GM19239 (cell line): Measurements from ENCODE around the gene SASS6.

Experiments used
- DNase-seq: peaks from one replicate; pipeline ENCODE4 v3.0.0; 2011; ENCODE audit warnings: low spot score; ENCODE audit not compliant: insufficient read length
- FAIRE-seq: peaks from 2 replicates; lab custom pipeline; 2011; peaks lifted over from hg19 to GRCh38; lab: Jason Lieb, UNC

Gene SASS6

DNA sequence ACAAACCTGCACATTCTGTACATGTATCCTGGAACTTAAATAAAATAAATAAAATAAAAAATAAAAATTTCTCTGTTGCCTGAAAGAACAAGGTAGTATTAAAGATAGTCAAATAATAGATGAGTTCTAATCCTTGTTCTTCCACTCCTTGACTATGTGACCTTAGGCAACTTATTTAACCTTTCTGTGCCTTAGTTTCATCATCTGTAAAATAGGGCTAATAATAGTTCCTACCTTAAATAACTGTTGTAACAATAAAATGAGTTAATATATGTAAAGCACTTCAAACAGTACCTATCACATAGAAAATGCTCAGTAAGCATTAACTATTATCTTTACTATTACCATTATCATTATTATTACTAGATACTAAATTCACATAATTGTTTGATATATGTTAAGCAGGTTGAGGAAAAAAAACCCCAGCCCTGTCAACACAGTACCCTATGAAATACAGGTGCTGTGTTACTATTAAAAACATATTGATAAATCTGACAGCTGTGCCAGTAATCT, 23.1 kb downstream of the SASS6 start:
- DNase-seq (no peak), FAIRE-seq (no peak)

DNA sequence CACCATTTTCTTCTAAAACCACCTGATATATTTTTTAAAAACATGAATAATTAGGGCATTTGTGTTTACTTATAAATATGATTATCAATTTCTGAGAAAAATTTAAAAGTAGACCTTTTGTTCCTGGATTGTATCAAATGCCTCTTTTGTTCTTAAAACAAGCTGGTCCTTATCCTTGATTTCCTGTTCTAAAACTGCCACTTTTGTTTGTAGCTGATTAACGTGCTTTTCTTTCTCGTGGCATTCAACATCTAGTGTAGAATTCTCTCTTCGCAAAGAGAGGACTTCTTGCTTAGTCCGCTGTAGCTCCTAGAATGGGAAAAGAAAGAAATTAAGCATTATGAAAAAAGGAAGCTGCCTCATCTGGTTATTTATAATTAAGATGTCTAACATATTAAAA, 25.0 kb downstream of the SASS6 start:
- FAIRE-seq (no peak), DNase-seq (no peak)

DNA sequence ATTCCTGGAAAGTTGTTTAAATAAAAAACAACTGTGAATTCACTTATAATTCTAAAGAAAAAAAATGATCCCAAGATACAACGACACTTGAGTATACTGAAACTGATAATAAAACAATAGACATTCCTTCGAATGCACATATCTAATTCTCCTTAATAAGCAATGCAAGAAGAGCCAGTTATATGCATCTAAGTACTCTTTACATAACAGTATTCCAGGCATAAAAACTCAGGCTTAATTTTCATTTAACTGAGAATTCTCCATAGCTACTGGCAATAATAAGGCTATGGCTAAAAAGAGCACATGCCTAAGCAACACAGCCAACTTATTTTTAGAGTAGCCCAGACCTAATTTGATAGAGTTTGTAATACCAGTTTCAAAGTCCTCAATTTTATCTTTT, 31.2 kb downstream of the SASS6 start:
- FAIRE-seq, result no peak
- DNase-seq, result no peak

DNA sequence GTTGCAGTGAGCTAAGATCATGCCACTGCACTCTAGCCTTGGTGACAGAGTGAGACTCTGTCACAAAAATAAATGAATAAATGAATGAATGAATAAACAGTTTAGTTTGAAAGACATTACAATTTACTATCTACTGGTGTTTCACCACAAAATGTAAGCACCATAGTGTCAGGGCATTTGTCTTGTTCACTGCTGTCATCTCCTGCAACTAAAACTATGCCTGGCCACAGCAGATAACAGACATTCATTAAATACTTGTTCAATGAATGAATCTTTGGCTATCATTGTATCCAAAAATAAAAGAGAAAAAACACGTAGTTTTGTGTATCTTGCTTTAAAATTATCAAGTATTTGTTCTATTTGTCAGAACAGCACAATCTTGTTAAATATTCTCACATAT, 32.5 kb downstream of the SASS6 start:
- FAIRE-seq (no peak), DNase-seq (no peak)

- no peak for DNase-seq
- no peak for FAIRE-seq
Measured at GRCh38 chr1:100090471-100090870, 42.3 kb downstream of the SASS6 start.

DNA sequence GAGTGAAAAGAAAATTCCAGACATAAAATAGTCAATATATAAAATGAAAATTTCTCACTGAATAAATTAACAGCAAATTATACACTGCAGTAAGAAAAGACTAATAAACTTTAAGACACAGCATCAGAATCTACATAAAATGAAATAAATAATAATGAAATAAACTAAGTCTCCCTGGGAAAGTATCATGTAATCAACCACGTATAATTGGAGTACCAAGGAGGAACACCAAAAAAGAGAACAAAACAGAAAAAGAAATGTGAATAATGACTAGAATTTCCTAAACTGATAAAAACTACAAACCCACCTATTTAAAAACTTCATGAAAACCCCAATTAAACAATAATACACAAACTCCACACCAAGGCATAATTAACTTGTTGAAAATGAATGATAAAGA, 43.6 kb downstream of the SASS6 start:
- DNase-seq, result no peak
- no peak for FAIRE-seq

GRCh38 chr1:100087396-100087795, 45.3 kb downstream of the SASS6 start:
- FAIRE-seq (no peak), DNase-seq (no peak)

- DNase-seq (no peak), FAIRE-seq (no peak)
Measured at GRCh38 chr1:100080331-100080730, 52.4 kb downstream of the SASS6 start.

DNA sequence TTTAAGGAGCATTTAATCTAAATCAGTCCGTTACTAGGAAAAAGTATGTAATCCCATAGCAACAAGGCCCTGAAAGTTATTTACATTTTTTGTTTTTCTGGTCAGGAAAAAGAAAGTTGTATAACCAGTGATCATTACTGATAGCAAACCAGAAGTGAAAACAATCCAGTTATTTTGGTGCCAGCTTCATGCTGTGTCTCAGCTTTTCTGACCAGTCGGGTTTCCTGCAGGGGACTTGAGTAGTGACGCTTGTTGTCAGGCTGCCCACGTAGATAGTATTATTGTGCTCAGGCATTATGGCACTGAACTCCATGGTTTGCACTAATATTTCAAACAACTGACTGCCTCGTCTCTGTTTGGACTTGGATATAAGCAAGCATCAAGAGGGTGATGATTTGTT, 55.2 kb downstream of the SASS6 start:
- FAIRE-seq (peak; percentile 92), DNase-seq (peak; percentile 20)

DNA sequence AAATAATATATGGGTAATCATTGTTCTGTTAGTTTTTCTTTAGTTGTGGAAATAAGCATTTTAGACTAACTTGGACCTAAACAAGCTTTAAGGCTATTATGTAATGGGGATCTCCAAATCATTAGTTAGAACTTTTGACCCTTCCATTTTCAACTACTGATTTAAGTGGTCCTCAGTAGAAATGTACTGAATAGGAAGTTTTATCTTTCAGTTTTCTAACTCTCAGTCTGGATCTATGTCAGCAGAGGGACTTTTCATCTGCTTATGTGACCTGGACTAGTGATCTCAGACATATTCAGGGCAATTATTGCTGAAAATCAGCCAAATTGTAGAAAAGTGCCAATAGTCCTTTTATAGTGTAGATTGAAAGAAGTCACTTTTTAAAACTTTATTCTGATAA, 56.0 kb downstream of the SASS6 start:
- DNase-seq, result no peak
- FAIRE-seq, result peak; percentile 82

- DNase-seq, result no peak
- FAIRE-seq, result no peak
Measured at GRCh38 chr1:100076319-100076718, 56.4 kb downstream of the SASS6 start.

DNA sequence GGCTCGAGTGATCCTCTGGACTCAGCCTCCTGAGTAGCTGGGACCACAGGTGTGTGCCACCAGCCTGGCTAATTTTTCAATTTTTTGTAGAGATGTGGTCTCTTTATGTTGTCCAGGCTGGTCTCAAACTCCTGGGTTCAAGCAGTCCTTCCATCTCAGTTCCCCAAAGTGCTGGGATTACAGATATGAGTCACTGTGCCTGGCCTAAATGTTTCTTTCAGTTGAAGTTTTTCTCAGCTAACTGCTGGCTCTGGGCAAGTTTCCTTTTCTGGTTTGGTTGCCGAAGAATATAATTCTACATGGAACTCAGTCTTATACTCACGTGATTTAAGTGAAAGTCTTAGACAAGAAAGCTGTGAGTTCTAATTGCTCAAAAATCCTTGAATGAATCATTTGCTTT, 57.0 kb downstream of the SASS6 start:
- peak; percentile 86 for FAIRE-seq
- DNase-seq, result peak; percentile 9

GRCh38 chr1:100074604-100075395, 57.9 kb downstream of the SASS6 start:
- FAIRE-seq (peak; percentile 61), DNase-seq (no peak)

- no peak for FAIRE-seq
- DNase-seq, result no peak
Measured at GRCh38 chr1:100073531-100073930, 59.2 kb downstream of the SASS6 start.

GRCh38 chr1:100070201-100070939, 62.4 kb downstream of the SASS6 start:
- FAIRE-seq, result peak; percentile 18
- DNase-seq, result no peak

- FAIRE-seq (no peak), DNase-seq (no peak)
Measured at GRCh38 chr1:100065969-100066227, 66.8 kb downstream of the SASS6 start.

GRCh38 chr1:100065183-100065968, 67.4 kb downstream of the SASS6 start:
- FAIRE-seq (peak; percentile 44), DNase-seq (no peak)

- FAIRE-seq, result no peak
- DNase-seq, result no peak
Measured at GRCh38 chr1:100061681-100062080, 71.0 kb downstream of the SASS6 start.

- no peak for FAIRE-seq
- DNase-seq, result no peak
Measured at GRCh38 chr1:100053727-100054126, 79.0 kb downstream of the SASS6 start.

GRCh38 chr1:100053119-100053518, 79.6 kb downstream of the SASS6 start:
- FAIRE-seq (no peak), DNase-seq (no peak)

DNA sequence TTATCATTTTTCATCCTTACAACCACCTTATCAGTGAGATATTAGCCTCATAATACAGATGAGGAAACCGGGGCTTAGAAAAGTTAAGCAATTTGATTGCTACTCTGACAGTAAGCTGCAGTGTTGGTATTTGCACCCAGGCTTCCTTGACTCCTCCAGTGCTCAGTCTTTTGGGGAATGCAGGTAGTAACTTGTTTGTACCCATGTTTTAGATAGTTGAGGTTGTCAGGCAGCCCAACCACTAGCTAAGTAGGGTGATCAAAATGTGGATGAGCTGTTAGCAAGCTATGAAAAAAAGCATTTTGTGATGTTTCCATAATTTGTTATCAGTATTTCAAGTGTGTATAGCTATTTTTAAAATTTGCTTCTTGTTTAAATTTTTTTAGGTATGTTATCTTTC, 80.8 kb downstream of the SASS6 start:
- DNase-seq, result no peak
- FAIRE-seq, result no peak
